BJ (cell line): ENCODE measurements around the gene GPLD1. TPM values are rescaled to one million over a fixed set of nuclear protein-coding genes. Genes with fewer than 3 reads are reported as not detected.

ENCODE experiments used
- CTCF ChIA-PET: fragments of 350-600 bp; formaldehyde crosslinking; extraction: SDS; loops from one replicate; lab custom pipeline; 2021; ENCODE audit warnings: antibody characterized with exemption, inconsistent platforms; lab: Yijun Ruan, JAX
- POLR2A ChIA-PET: fragments of 300-600 bp; sonication (Branson Sonifier 250); formaldehyde crosslinking; extraction: SDS; loops from one replicate; lab custom pipeline; 2021; ENCODE audit warnings: antibody characterized with exemption; lab: Charles Lee
- DNase-seq: peaks from one replicate; pipeline ENCODE4 v3.0.0-alpha.2; 2011; ENCODE audit warnings: low read depth
- H3K27me3 ChIP-seq: 2 replicates; pipeline ENCODE4 v1.6.0; 2011; ENCODE audit warnings: low read length; ENCODE audit not compliant: control insufficient read depth, insufficient read depth
- H3K36me3 ChIP-seq: 2 replicates; pipeline ENCODE4 v1.5.1; 2011; ENCODE audit warnings: low read length; ENCODE audit not compliant: control insufficient read depth, insufficient read depth
- H3K4me3 ChIP-seq: 2 replicates; pipeline ENCODE4 v1.5.1; 2011; ENCODE audit warnings: low read depth, mild to moderate bottlenecking, control low read depth, low read length
- CTCF ChIP-seq: IDR thresholded peaks from 2 replicates; pipeline ENCODE4 v1.5.1; 2011; ENCODE audit warnings: low read depth, mild to moderate bottlenecking, control low read depth, inconsistent platforms, low read length, moderate library complexity; ENCODE audit not compliant: insufficient read depth
- polyA plus RNA-seq: library from polyadenylated mRNA; depleted of rRNA; stranded (reverse); fragments of >200 nt; gene quantifications from 2 replicates; pipeline ENCODE4 v1.2.3, GENCODE V29; 2011

GPLD1 gene
- polyA plus RNA-seq, 1 experiment: 0.22 TPM

DNA sequence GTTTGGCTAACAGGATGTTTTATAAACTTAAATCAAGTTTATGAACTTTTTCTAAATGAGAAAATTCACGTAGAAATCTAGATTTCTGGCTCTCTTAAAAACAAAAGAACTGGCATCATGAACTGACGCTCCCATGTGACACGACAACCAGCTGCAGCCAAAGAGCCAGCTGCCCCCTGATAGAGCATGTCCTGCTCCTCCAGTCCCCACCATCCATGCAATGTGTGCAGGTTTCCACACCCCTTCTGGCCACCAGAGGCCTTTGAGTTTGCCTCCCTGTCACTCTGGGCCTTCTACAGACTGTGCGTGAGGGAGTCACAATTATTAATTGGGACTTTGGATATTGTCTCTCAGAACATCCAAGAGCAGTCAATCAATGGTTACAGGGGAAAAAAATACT lies 1.6 kb upstream of the GPLD1 start:
- ChIA-PET CTCF (interaction anchor here (1.5 kb wide), 1 partner anchor 30 kb away, joined by 4 read pairs; no protein-coding TSS in a partner anchor), POLR2A (no interaction called here)
- H3K36me3 ChIP-seq: no peaks in the 10 kb centered on the region
- no peak for TF ChIP-seq CTCF
- H3K4me3 ChIP-seq: no peak overlapping the region
- DNase-seq: no peak
- H3K27me3 ChIP-seq: no peaks in the 10 kb centered on the region; the same call in 1 of the 2 replicates

DNA sequence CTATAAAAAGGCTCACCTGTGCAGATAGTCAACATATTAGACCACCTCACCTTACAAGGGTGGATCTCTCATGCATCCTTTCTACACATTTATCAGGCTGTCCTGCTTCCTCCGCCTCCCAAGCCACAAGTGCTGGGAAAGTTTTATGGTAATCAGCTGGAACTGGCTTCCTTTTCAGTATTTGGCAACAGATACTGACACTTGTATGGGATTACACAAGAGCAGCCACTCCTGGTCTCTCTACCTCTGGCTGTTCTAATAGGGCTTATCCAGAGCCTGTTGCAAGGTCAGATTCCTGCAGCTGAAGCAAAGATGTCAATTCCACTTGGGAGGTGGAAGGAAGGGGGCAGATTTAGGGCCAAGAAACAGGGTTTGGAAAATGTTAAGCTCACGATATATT lies 503 bp upstream of the GPLD1 start:
- ChIA-PET POLR2A (no interaction called here), CTCF (interaction anchor here (1.5 kb wide), 1 partner anchor 31 kb away, joined by 4 read pairs; no protein-coding TSS in a partner anchor)
- TF ChIP-seq CTCF: no peak
- H3K27me3 ChIP-seq: no peaks in the 10 kb centered on the region; the same call in 1 of the 2 replicates
- no peak for DNase-seq
- H3K36me3 ChIP-seq: no peaks in the 10 kb centered on the region
- no peak overlapping the region for H3K4me3 ChIP-seq

DNA sequence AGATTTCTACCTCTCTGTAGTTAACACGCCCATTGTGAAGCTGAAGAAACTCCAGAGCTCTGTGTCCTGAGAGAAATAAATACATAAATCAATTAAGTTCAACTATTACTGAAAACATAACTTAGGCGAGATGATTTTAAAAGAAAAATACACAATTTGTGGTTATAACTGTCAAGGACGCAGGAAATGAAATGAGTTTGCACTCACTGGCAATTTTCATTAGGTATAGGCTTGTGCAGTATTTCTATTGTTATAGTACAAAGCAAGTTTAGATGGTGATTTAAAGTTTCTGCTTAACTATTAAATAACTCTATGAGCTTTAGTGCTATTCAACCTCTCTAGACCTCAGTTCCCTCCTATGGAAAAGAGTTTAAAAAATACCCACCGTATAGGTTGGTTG lies 3.3 kb downstream of the GPLD1 start:
- Histone ChIP-seq H3K27me3 (no peaks in the 10 kb centered on the region), H3K4me3 (no peak overlapping the region), H3K36me3 (no peaks in the 10 kb centered on the region)
- no peak for TF ChIP-seq CTCF
- POLR2A ChIA-PET: no interaction called here
- DNase-seq: no peak
- CTCF ChIA-PET: interaction anchor here (0.6 to 1.4 kb wide), 4 partner anchors 9 to 1203 kb away, joined by 3 read pairs; no protein-coding TSS in a partner anchor

- no peaks in the 10 kb centered on the region for H3K36me3 ChIP-seq
- POLR2A ChIA-PET: no interaction called here
- no peaks in the 10 kb centered on the region for H3K27me3 ChIP-seq
- H3K4me3 ChIP-seq: no peak overlapping the region
- TF ChIP-seq CTCF: no peak
- DNase-seq: no peak
- CTCF ChIA-PET: no interaction called here
Observed at GRCh38 chr6:24484657-24485323, 4.6 kb downstream of the GPLD1 start.

DNA sequence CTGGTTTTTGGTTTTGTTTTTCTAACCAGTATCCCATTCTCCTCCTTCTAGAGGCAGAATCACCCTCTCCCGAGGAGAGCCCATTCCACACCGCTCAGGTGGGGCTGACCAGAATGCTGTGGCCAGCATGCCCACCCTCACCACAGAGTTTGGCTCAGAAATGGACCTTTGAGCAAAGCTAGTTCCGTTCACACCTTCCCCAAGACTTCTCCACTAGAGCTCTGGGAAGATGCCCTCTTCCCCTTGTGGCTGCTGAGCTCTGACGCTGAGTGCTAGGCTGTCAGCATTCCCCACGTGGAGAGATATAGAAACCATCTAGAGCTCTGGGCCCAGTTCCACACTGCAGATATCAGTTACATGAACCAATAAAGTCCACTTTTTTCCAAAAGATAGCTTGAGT lies 7.9 kb downstream of the GPLD1 start:
- CTCF ChIA-PET: interaction anchor here (0.6 kb wide), 1 partner anchor 216 kb away, joined by 3 read pairs; no protein-coding TSS in a partner anchor
- no peak for TF ChIP-seq CTCF
- DNase-seq: no peak
- Histone ChIP-seq H3K4me3 (no peak overlapping the region), H3K36me3 (no peaks in the 10 kb centered on the region), H3K27me3 (no peaks in the 10 kb centered on the region)
- POLR2A ChIA-PET: no interaction called here
